Activated CD8-positive, alpha-beta memory T cell treated with anti-CD3 and anti-CD28 coated beads, Interleukin-2, amount 10 ng/mL, durations not matched to agents 7 days and 5 days (primary cell): ENCODE results near the gene ABCA2. TPM values are rescaled to one million over a fixed set of nuclear protein-coding genes. Genes with fewer than 3 reads are reported as not detected.
"Not testable (repeated sequence)": the region's sequence is repeated elsewhere in the genome, so short reads cannot be mapped to it uniquely, and the experiment has no call there.

ENCODE experiments used
- ATAC-seq: fragments of 150-1000 bp; cut with Tn5 transposase; one replicate; pipeline ENCODE4 v1.10.0; 2021; ENCODE audit warnings: moderate library complexity
- CTCF ChIA-PET: fragments of 350-600 bp; sonication (Branson Sonifier 250); formaldehyde crosslinking; loops from one replicate; lab custom pipeline; 2021; ENCODE audit warnings: antibody characterized with exemption; lab: Charles Lee
- DNase-seq: peaks from one replicate; pipeline ENCODE4 v3.0.0-alpha.2; 2020
- H3K27ac Mint-ChIP-seq: one replicate; pipeline ENCODE4 v1.8.0; 2021; ENCODE audit warnings: mild to moderate bottlenecking, mixed read lengths
- H3K27me3 Mint-ChIP-seq: one replicate; pipeline ENCODE4 v1.8.0; 2021; ENCODE audit warnings: mixed read lengths
- H3K36me3 Mint-ChIP-seq: one replicate; pipeline ENCODE4 v1.8.0; 2021; ENCODE audit warnings: mild to moderate bottlenecking, mixed read lengths
- H3K4me1 Mint-ChIP-seq: one replicate; pipeline ENCODE4 v1.8.0; 2021; ENCODE audit warnings: mixed read lengths
- H3K4me3 Mint-ChIP-seq: one replicate; pipeline ENCODE4 v1.8.0; 2021; ENCODE audit warnings: mild to moderate bottlenecking, moderate library complexity, mixed read lengths
- H3K9me3 Mint-ChIP-seq: one replicate; pipeline ENCODE4 v1.8.0; 2022; ENCODE audit warnings: low read depth, mixed read lengths
- total RNA-seq, 2 experiments: library from RNA; stranded (reverse); gene quantifications; one replicate each; pipeline ENCODE4 v1.2.3, GENCODE V29; 2021

Gene ABCA2
- total RNA-seq, 2 experiments from 2014 or later = 30.0 to 73.6 TPM

- H3K9me3 Mint-ChIP-seq = no peaks in the 10 kb centered on the region
- CTCF ChIA-PET = interaction anchor here (2.0 to 11.9 kb wide), 6 partner anchors 9 to 91 kb away, joined by 5 to 234 read pairs (median 87); partner anchors contain the start of genes ABCA2, C8G, CLIC3 and FBXW5
- no peaks in the 10 kb centered on the region for H3K27me3 Mint-ChIP-seq
- DNase-seq (no peak), ATAC-seq (no peak)
- H3K36me3 Mint-ChIP-seq = peaks cover 2% of the 10 kb centered on the region
- H3K4me1 Mint-ChIP-seq = peaks cover 20% of the 10 kb centered on the region
- no peak overlapping the region for H3K4me3 Mint-ChIP-seq
- H3K27ac Mint-ChIP-seq = no peak overlapping the region
These were observed 9.4 kb upstream of the ABCA2 start for GRCh38 chr9:137037483-137037882.

- no peak overlapping the region for H3K4me3 Mint-ChIP-seq
- peaks cover 23% of the 10 kb centered on the region for H3K4me1 Mint-ChIP-seq
- no peaks in the 10 kb centered on the region for H3K9me3 Mint-ChIP-seq
- H3K27me3 Mint-ChIP-seq = no peaks in the 10 kb centered on the region
- H3K36me3 Mint-ChIP-seq = peaks cover 2% of the 10 kb centered on the region
- no peak for DNase-seq
- ATAC-seq = no peak
- CTCF ChIA-PET = interaction anchor here (0.9 to 11.9 kb wide), 7 partner anchors 10 to 195 kb away, joined by 4 to 234 read pairs (median 79); partner anchors contain the start of genes ABCA2, AJM1, C8G and CLIC3
- H3K27ac Mint-ChIP-seq = no peak overlapping the region
These were observed 9.0 kb upstream of the ABCA2 start for GRCh38 chr9:137037035-137037434.

- ATAC-seq = no peak
- H3K9me3 Mint-ChIP-seq = no peaks in the 10 kb centered on the region
- no peak for DNase-seq
- CTCF ChIA-PET = interaction anchor here (0.7 to 11.9 kb wide), 42 partner anchors 8 to 349 kb away, joined by 3 to 234 read pairs (median 8); partner anchors contain the start of genes ABCA2, AJM1, C8G and CLIC3
- H3K36me3 Mint-ChIP-seq = peaks cover 2% of the 10 kb centered on the region
- H3K27me3 Mint-ChIP-seq = no peaks in the 10 kb centered on the region
- H3K27ac Mint-ChIP-seq = no peak overlapping the region
- H3K4me1 Mint-ChIP-seq = peaks cover 29% of the 10 kb centered on the region
- H3K4me3 Mint-ChIP-seq = no peak overlapping the region
These were observed 7.9 kb upstream of the ABCA2 start for GRCh38 chr9:137035937-137036336.

- Mint-ChIP-seq H3K27ac (peak overlapping the region; percentile 52), H3K4me3 (no peak overlapping the region)
These were observed 7.4 kb upstream of the ABCA2 start for GRCh38 chr9:137035507-137035834.

GRCh38 chr9:137034709-137035506, 6.9 kb upstream of the ABCA2 start:
- Mint-ChIP-seq H3K36me3 (peaks cover 2% of the 10 kb centered on the region), H3K27ac (peak overlapping the region; percentile 93), H3K27me3 (no peaks in the 10 kb centered on the region), H3K4me1 (peaks cover 40% of the 10 kb centered on the region), H3K9me3 (no peaks in the 10 kb centered on the region), H3K4me3 (peak overlapping the region; percentile 62)
- CTCF ChIA-PET = interaction anchor here (0.7 to 11.9 kb wide), 56 partner anchors 9 to 348 kb away, joined by 3 to 234 read pairs (median 5); partner anchors contain the start of genes ABCA2, AJM1, ANAPC2 and C8G
- DNase-seq = peak; percentile 95
- ATAC-seq = peak; percentile 89

More at GRCh38 chr9:137035507-137035834, 7.4 kb upstream of the ABCA2 start:
- Mint-ChIP-seq H3K9me3 (no peaks in the 10 kb centered on the region), H3K4me1 (peaks cover 34% of the 10 kb centered on the region), H3K36me3 (peaks cover 2% of the 10 kb centered on the region), H3K27me3 (no peaks in the 10 kb centered on the region)
- no peak for DNase-seq
- CTCF ChIA-PET = interaction anchor here (0.7 to 11.9 kb wide), 52 partner anchors 9 to 349 kb away, joined by 3 to 234 read pairs (median 6); partner anchors contain the start of genes ABCA2, AJM1, C8G and CLIC3
- no peak for ATAC-seq

- ATAC-seq = no peak
- Mint-ChIP-seq H3K27ac (peak overlapping the region; percentile 93), H3K4me3 (peak overlapping the region; percentile 62), H3K4me1 (peaks cover 47% of the 10 kb centered on the region), H3K9me3 (no peaks in the 10 kb centered on the region), H3K27me3 (no peaks in the 10 kb centered on the region), H3K36me3 (peaks cover 2% of the 10 kb centered on the region)
- DNase-seq = no peak
- CTCF ChIA-PET = interaction anchor here (0.7 to 11.9 kb wide), 40 partner anchors 10 to 348 kb away, joined by 3 to 234 read pairs (median 8); partner anchors contain the start of genes ABCA2, AJM1, ANAPC2 and C8G
These were observed 6.1 kb upstream of the ABCA2 start for GRCh38 chr9:137034039-137034708.

- DNase-seq, H3K4me3 Mint-ChIP-seq, H3K9me3 Mint-ChIP-seq, H3K27me3 Mint-ChIP-seq, H3K36me3 Mint-ChIP-seq, ATAC-seq: not testable (repeated sequence)
- CTCF ChIA-PET = interaction anchor here (2.3 to 11.9 kb wide), 9 partner anchors 14 to 240 kb away, joined by 7 to 234 read pairs (median 38); partner anchors contain the start of genes AJM1, C8G, CLIC3 and FBXW5
- H3K4me1 Mint-ChIP-seq = peaks cover 54% of the 10 kb centered on the region
- peak overlapping the region; percentile 49 for H3K27ac Mint-ChIP-seq
These were observed 5.4 kb upstream of the ABCA2 start for GRCh38 chr9:137033481-137033880.

- DNase-seq = no peak
- CTCF ChIA-PET = interaction anchor here (9.1 to 11.9 kb wide), 3 partner anchors 31 to 86 kb away, joined by 98 to 234 read pairs (median 183); partner anchors contain the start of genes C8G, CLIC3, FBXW5 and SAPCD2
- Mint-ChIP-seq H3K27me3 (no peaks in the 10 kb centered on the region), H3K4me1 (peaks cover 54% of the 10 kb centered on the region), H3K36me3 (no peaks in the 10 kb centered on the region), H3K27ac (peak overlapping the region; percentile 55), H3K9me3 (no peaks in the 10 kb centered on the region), H3K4me3 (no peak overlapping the region)
- no peak for ATAC-seq
These were observed 4.8 kb upstream of the ABCA2 start for GRCh38 chr9:137032858-137033257.

- Mint-ChIP-seq H3K27ac (peak within 1 kb of the TSS; percentile 55), H3K36me3 (no peaks in the 10 kb centered on the region), H3K4me3 (peak within 1 kb of the TSS; percentile 56), H3K27me3 (peaks cover 3% of the 10 kb centered on the region), H3K4me1 (peaks cover 57% of the 10 kb centered on the region), H3K9me3 (no peaks in the 10 kb centered on the region)
- ATAC-seq (no peak), DNase-seq (no peak)
- CTCF ChIA-PET = interaction anchor here (0.8 to 11.9 kb wide), 6 partner anchors 12 to 85 kb away, joined by 3 to 234 read pairs (median 52); partner anchors contain the start of genes C8G, CLIC3, FBXW5 and NPDC1
These were observed 4.0 kb upstream of the ABCA2 start, which contains the start of gene FUT7 for GRCh38 chr9:137031904-137032640. TSS of gene FUT7 (minus strand) at chr9:137032088. CDS start at chr9:137031991, 97 bp downstream.

GRCh38 chr9:137030538-137031527, 2.8 kb upstream of the ABCA2 start:
- Mint-ChIP-seq H3K27ac (peak overlapping the region; percentile 70), H3K36me3 (no peaks in the 10 kb centered on the region), H3K27me3 (peaks cover 3% of the 10 kb centered on the region), H3K4me3 (peak overlapping the region; percentile 56), H3K9me3 (no peaks in the 10 kb centered on the region), H3K4me1 (peaks cover 60% of the 10 kb centered on the region)
- ATAC-seq (no peak), DNase-seq (peak; percentile 73)
- CTCF ChIA-PET = interaction anchor here (0.7 to 11.9 kb wide), 17 partner anchors 11 to 243 kb away, joined by 3 to 234 read pairs (median 14); partner anchors contain the start of genes AJM1, C8G, CLIC3 and FBXW5

- no peaks in the 10 kb centered on the region for H3K9me3 Mint-ChIP-seq
- peaks cover 3% of the 10 kb centered on the region for H3K27me3 Mint-ChIP-seq
- ATAC-seq (no peak), DNase-seq (no peak)
- no peaks in the 10 kb centered on the region for H3K36me3 Mint-ChIP-seq
- peak overlapping the region; percentile 65 for H3K4me3 Mint-ChIP-seq
- peaks cover 59% of the 10 kb centered on the region for H3K4me1 Mint-ChIP-seq
- CTCF ChIA-PET = interaction anchor here (0.7 to 11.9 kb wide), 45 partner anchors 9 to 490 kb away, joined by 3 to 234 read pairs (median 7); partner anchors contain the start of genes AJM1, C8G, CLIC3 and FBXW5
- H3K27ac Mint-ChIP-seq = peak overlapping the region; percentile 90
These were observed 2.0 kb upstream of the ABCA2 start for GRCh38 chr9:137030006-137030405.
